ENCODE data around the gene PDK1.

GRCh38 chr2:172555272-172555521 lies 693 bp upstream of the PDK1 start:
- TF ChIP-seq CTCF (IDR thresholded peaks at IDR 0.05) (no peak), POLR2A (IDR thresholded peaks at IDR 0.05) (no peak)
